G401.6 (cell line): ENCODE data around the gene TTC32.

Experiments used
- FAIRE-seq: peaks from 2 replicates; lab custom pipeline; 2012; peaks lifted over from hg19 to GRCh38; lab: Jason Lieb, UNC

Gene TTC32

GRCh38 chr2:19876751-19877150 is 25.0 kb downstream of the TTC32 start:
- FAIRE-seq, result no peak

GRCh38 chr2:19875280-19875679 is 26.5 kb downstream of the TTC32 start:
- FAIRE-seq, result no peak

- no peak for FAIRE-seq
Observed at GRCh38 chr2:19874726-19875125, 27.1 kb downstream of the TTC32 start.

- no peak for FAIRE-seq
Observed at GRCh38 chr2:19873014-19873413, 28.8 kb downstream of the TTC32 start.

- no peak for FAIRE-seq
Observed at GRCh38 chr2:19872302-19872701, 29.5 kb downstream of the TTC32 start.

GRCh38 chr2:19871836-19872235 is 29.9 kb downstream of the TTC32 start:
- FAIRE-seq, result no peak

- no peak for FAIRE-seq
Observed at GRCh38 chr2:19870792-19871191, 31.0 kb downstream of the TTC32 start.

- FAIRE-seq, result no peak
Observed at GRCh38 chr2:19868701-19869580, 32.8 kb downstream of the TTC32 start.

- FAIRE-seq, result no peak
Observed at GRCh38 chr2:19868224-19868623, 33.6 kb downstream of the TTC32 start.

- no peak for FAIRE-seq
Observed at GRCh38 chr2:19866771-19867170, 35.0 kb downstream of the TTC32 start.

GRCh38 chr2:19865151-19865550 is 36.6 kb downstream of the TTC32 start:
- no peak for FAIRE-seq

GRCh38 chr2:19864381-19864780 is 37.4 kb downstream of the TTC32 start:
- no peak for FAIRE-seq

- no peak for FAIRE-seq
Observed at GRCh38 chr2:19863303-19864041, 38.3 kb downstream of the TTC32 start.

GRCh38 chr2:19861813-19862212 is 40.0 kb downstream of the TTC32 start:
- no peak for FAIRE-seq

- no peak for FAIRE-seq
Observed at GRCh38 chr2:19860022-19860421, 41.8 kb downstream of the TTC32 start.

- FAIRE-seq, result no peak
Observed at GRCh38 chr2:19859565-19859964, 42.2 kb downstream of the TTC32 start.

GRCh38 chr2:19857806-19858205 is 44.0 kb downstream of the TTC32 start:
- no peak for FAIRE-seq

- no peak for FAIRE-seq
Observed at GRCh38 chr2:19857100-19857499, 44.7 kb downstream of the TTC32 start.

GRCh38 chr2:19855542-19856431 is 46.0 kb downstream of the TTC32 start:
- no peak for FAIRE-seq

- no peak for FAIRE-seq
Observed at GRCh38 chr2:19854596-19855541, 46.9 kb downstream of the TTC32 start.

GRCh38 chr2:19851116-19851695 is 50.6 kb downstream of the TTC32 start:
- no peak for FAIRE-seq
